Measurements from ENCODE around the gene FAM171A1. TPM values are rescaled to one million over a fixed set of nuclear protein-coding genes. Genes with fewer than 3 reads are reported as not detected.

Gene FAM171A1
- total and polyA plus RNA-seq, 2 of the 13 experiments (the other 11 are each of a cell fraction or from before 2014, with no cell fraction given) = 21.5 to 34.7 TPM

- TF ChIP-seq ZBTB33 (CRISPR knock-in tag; IDR thresholded peaks at IDR 0.05) = peak; percentile 92
- no peak for TF ChIP-seq FOXA1 (IDR thresholded peaks at IDR 0.05)
- peak; percentile 80 for TF ChIP-seq FOXA1 (CRISPR knock-in tag; IDR thresholded peaks at IDR 0.05)
- no peak for TF ChIP-seq ZNF558 (CRISPR knock-in tag; IDR thresholded peaks at IDR 0.05; ENCODE audit: borderline replicate concordance)
- TF ChIP-seq TFE3 (CRISPR knock-in tag; IDR thresholded peaks at IDR 0.05) = peak; percentile 35; the same call in 1 of the 2 replicates
- TF ChIP-seq ZBTB10 (CRISPR knock-in tag; IDR thresholded peaks at IDR 0.05; ENCODE audit: borderline replicate concordance) = peak; percentile 83; the same call in 1 of the 2 replicates
These were observed 54.9 kb downstream of the FAM171A1 start (continued) for GRCh38 chr10:15316145-15316544.

GRCh38 chr10:15315286-15315685 is 55.8 kb downstream of the FAM171A1 start:
- H3K9me3 ChIP-seq (ENCODE audit: low read length) = no peaks in the 10 kb centered on the region
- H3K4me2 ChIP-seq (ENCODE audit: low read depth, low read length) = no peak overlapping the region
- H3K9ac ChIP-seq (ENCODE audit: insufficient read depth, low read depth, low read length) = no peak overlapping the region
- peaks cover 6 to 21% of the 10 kb centered on the region in 2 experiments; a peak in 2 of 5 replicates for H3K36me3 ChIP-seq (replicated peaks in 1 of 2; ENCODE audit: control insufficient read depth in 1 of 2, insufficient read depth in 2 of 2, low read length in 2 of 2)
- ChIA-PET CTCF (ENCODE audit: low intra/inter-chr PET ratio, low total read pairs) (no interaction called here), POLR2A (no interaction called here)
- DNase-seq (ENCODE audit: low spot score) (no peak), FAIRE-seq (no peak), ATAC-seq (no peak)
- BruUV-seq (replicated peaks) = no TSS peak
- H3K4me3 ChIP-seq (replicated peaks in 1 of 3; ENCODE audit: insufficient read depth in 1 of 3, low read depth in 2 of 3, low read length in 3 of 3) = no peak overlapping the region
- TF ChIP-seq ZNF761 (CRISPR knock-in tag; conservative IDR thresholded peaks at IDR 0.05) (no peak), HMGA1 (CRISPR knock-in tag; conservative IDR thresholded peaks at IDR 0.05) (no peak), YEATS2 (CRISPR knock-in tag; IDR thresholded peaks at IDR 0.05; ENCODE audit: borderline replicate concordance) (no peak), ETV5 (CRISPR knock-in tag; IDR thresholded peaks at IDR 0.05; ENCODE audit: borderline replicate concordance) (no peak), TOPORS (CRISPR knock-in tag; IDR thresholded peaks at IDR 0.05) (no peak)
- in situ Hi-C loops (cut with HindIII; ENCODE audit: extremely low pct_ligation_motif_present, low pct_unique_long_range_greater_than_20kb) = no loop called here
- H3K79me2 ChIP-seq (ENCODE audit: insufficient read depth, low read length) = peaks cover 12% of the 10 kb centered on the region
- H3K27me3 ChIP-seq (ENCODE audit: control insufficient read depth in 1 of 2, insufficient read depth in 2 of 2, low read length in 2 of 2) = no peaks in the 10 kb centered on the region
- no peak overlapping the region for H3K27ac ChIP-seq (ENCODE audit: extremely low read length, insufficient read depth, low read length)
- H2AFZ ChIP-seq (ENCODE audit: low read length) = no peak overlapping the region
- H3K4me1 ChIP-seq (ENCODE audit: insufficient read depth, low read length) = peaks cover 13% of the 10 kb centered on the region
- intact Hi-C loops (cut with micrococcal nuclease; ENCODE audit: unreplicated experiment) = no loop called here
- H4K20me1 ChIP-seq (ENCODE audit: insufficient read depth, low read length) = no peaks in the 10 kb centered on the region
- 98% methylated on average over 8 of the region's 8 CpGs for WGBS (ENCODE audit: low lambda C conversion rate)
